ENCODE results near the gene TAF12. TPM values are rescaled to one million over a fixed set of nuclear protein-coding genes. Genes with fewer than 3 reads are reported as not detected.

Gene TAF12
- total and polyA plus RNA-seq, 3 experiments from 2014 or later = 37.8 to 50.4 (median 39.0) TPM

GRCh38 chr1:28644494-28644893 lies 1.6 kb upstream of the TAF12 start:
- POLR2A ChIA-PET = interaction anchor here (0.6 to 3.2 kb wide), 7 partner anchors 24 to 394 kb away, joined by 3 to 66 read pairs (median 6); partner anchors contain the start of genes GMEB1, TRNAU1AP and YTHDF2
- peak overlapping the region; percentile 94 to 99 (median 98) for H3K4me3 Mint-ChIP-seq
- peaks cover 0 to 10% of the 10 kb centered on the region in 2 donors for H3K27me3 Mint-ChIP-seq
- H3K36me3 Mint-ChIP-seq = peaks cover 0 to 15% (median 0%) of the 10 kb centered on the region in 3 donors
- H3K9me3 ChIP-seq (ENCODE audit: low read length) = no peaks in the 10 kb centered on the region
- peak overlapping the region; percentile 98 for H3K4me3 ChIP-seq (ENCODE audit: low read length)
- CTCF ChIA-PET = interaction anchor here (1.1 to 4.0 kb wide), 5 partner anchors 23 to 232 kb away, joined by 3 to 40 read pairs (median 13); partner anchors contain the start of genes GMEB1 and YTHDF2
- no peaks in the 10 kb centered on the region for H3K9me3 Mint-ChIP-seq
- H3K27ac Mint-ChIP-seq = peak overlapping the region; percentile 91 to 100 (median 98)
- H3K36me3 ChIP-seq (ENCODE audit: insufficient read depth, low read length) = no peaks in the 10 kb centered on the region
- peaks cover 55 to 76% (median 69%) of the 10 kb centered on the region in 3 donors for H3K4me1 Mint-ChIP-seq
- DNase-seq = no peak
- no peaks in the 10 kb centered on the region for H3K27me3 ChIP-seq (ENCODE audit: insufficient read depth, low read length, poor library complexity, severe bottlenecking)
- peak overlapping the region; percentile 91 for H3K27ac ChIP-seq (ENCODE audit: low read depth, low read length)
- H3K4me1 ChIP-seq (ENCODE audit: insufficient read depth, low read length) = peaks cover 49% of the 10 kb centered on the region

GRCh38 chr1:28642056-28642846 lies 616 bp downstream of the TAF12 start:
- peaks cover 32% of the 10 kb centered on the region for H3K4me1 ChIP-seq (ENCODE audit: insufficient read depth, low read length)
- H3K27ac ChIP-seq (ENCODE audit: low read depth, low read length) = peak overlapping the region; percentile 91
- peak overlapping the region; percentile 98 for H3K4me3 ChIP-seq (ENCODE audit: low read length)
- no peaks in the 10 kb centered on the region for H3K9me3 ChIP-seq (ENCODE audit: low read length)
- H3K27me3 Mint-ChIP-seq = peaks cover 0 to 4% of the 10 kb centered on the region in 2 donors
- ChIA-PET POLR2A (interaction anchor here (0.8 to 3.2 kb wide), 12 partner anchors 26 to 539 kb away, joined by 3 to 66 read pairs (median 6); partner anchors contain the start of genes GMEB1, MED18, SRSF4 and TRNAU1AP), CTCF (interaction anchor here (0.9 to 4.0 kb wide), 11 partner anchors 9 to 242 kb away, joined by 3 to 40 read pairs (median 4); partner anchors contain the start of genes GMEB1 and YTHDF2)
- peak overlapping the region; percentile 91 to 100 (median 98) for H3K27ac Mint-ChIP-seq
- peaks cover 0 to 15% (median 0%) of the 10 kb centered on the region in 3 donors for H3K36me3 Mint-ChIP-seq
- peak in 1 of 5 donors; percentile 2 for DNase-seq
- no peaks in the 10 kb centered on the region for H3K36me3 ChIP-seq (ENCODE audit: insufficient read depth, low read length)
- peak overlapping the region; percentile 94 to 99 (median 98) for H3K4me3 Mint-ChIP-seq
- H3K9me3 Mint-ChIP-seq = no peaks in the 10 kb centered on the region
- no peaks in the 10 kb centered on the region for H3K27me3 ChIP-seq (ENCODE audit: insufficient read depth, low read length, poor library complexity, severe bottlenecking)
- H3K4me1 Mint-ChIP-seq = peaks cover 43 to 63% (median 50%) of the 10 kb centered on the region in 3 donors

GRCh38 chr1:28640766-28641165 lies 2.1 kb downstream of the TAF12 start:
- CTCF ChIA-PET = interaction anchor here (0.6 to 1.6 kb wide), 6 partner anchors 14 to 236 kb away, joined by 3 to 9 read pairs (median 4); partner anchors contain the start of gene YTHDF2
- Mint-ChIP-seq H3K27me3 (peaks cover 0 to 4% of the 10 kb centered on the region in 2 donors), H3K27ac (peak overlapping the region in 2 of 8 donors; percentile 47 to 91), H3K9me3 (no peaks in the 10 kb centered on the region), H3K4me3 (peak overlapping the region; percentile 11 to 99 (median 95)), H3K36me3 (peaks cover 0 to 19% (median 0%) of the 10 kb centered on the region in 3 donors), H3K4me1 (peaks cover 46 to 70% (median 58%) of the 10 kb centered on the region in 3 donors)
- POLR2A ChIA-PET = interaction anchor here (0.6 to 1.3 kb wide), 4 partner anchors 27 to 236 kb away, joined by 3 to 7 read pairs (median 6); partner anchors contain the start of genes GMEB1 and YTHDF2
- H3K4me1 ChIP-seq (ENCODE audit: insufficient read depth, low read length) = peaks cover 30% of the 10 kb centered on the region
- DNase-seq = peak in 3 of 5 donors; percentile 6 to 34 (median 9)
- no peaks in the 10 kb centered on the region for H3K9me3 ChIP-seq (ENCODE audit: low read length)
- H3K27me3 ChIP-seq (ENCODE audit: insufficient read depth, low read length, poor library complexity, severe bottlenecking) = no peaks in the 10 kb centered on the region
- no peak overlapping the region for H3K4me3 ChIP-seq (ENCODE audit: low read length)
- H3K36me3 ChIP-seq (ENCODE audit: insufficient read depth, low read length) = no peaks in the 10 kb centered on the region
- H3K27ac ChIP-seq (ENCODE audit: low read depth, low read length) = no peak overlapping the region

- Histone ChIP-seq H3K4me3 (ENCODE audit: low read length) (no peak overlapping the region), H3K27ac (ENCODE audit: low read depth, low read length) (no peak overlapping the region), H3K27me3 (ENCODE audit: insufficient read depth, low read length, poor library complexity, severe bottlenecking) (no peaks in the 10 kb centered on the region), H3K4me1 (ENCODE audit: insufficient read depth, low read length) (no peaks in the 10 kb centered on the region), H3K9me3 (ENCODE audit: low read length) (no peaks in the 10 kb centered on the region), H3K36me3 (ENCODE audit: insufficient read depth, low read length) (no peaks in the 10 kb centered on the region)
- ChIA-PET CTCF (no interaction called here), POLR2A (no interaction called here)
- Mint-ChIP-seq H3K36me3 (peaks cover 0 to 7% (median 0%) of the 10 kb centered on the region in 3 donors), H3K27me3 (no peaks in the 10 kb centered on the region), H3K27ac (peak overlapping the region in 1 of 8 donors; percentile 21), H3K4me1 (peaks cover 11 to 26% (median 16%) of the 10 kb centered on the region in 3 donors), H3K4me3 (no peak overlapping the region), H3K9me3 (no peaks in the 10 kb centered on the region)
- no peak for DNase-seq
Observed at GRCh38 chr1:28632560-28632959, 10.3 kb downstream of the TAF12 start.

GRCh38 chr1:28631713-28632112 lies 11.2 kb downstream of the TAF12 start:
- Histone ChIP-seq H3K27me3 (ENCODE audit: insufficient read depth, low read length, poor library complexity, severe bottlenecking) (no peaks in the 10 kb centered on the region), H3K4me3 (ENCODE audit: low read length) (no peak overlapping the region), H3K9me3 (ENCODE audit: low read length) (no peaks in the 10 kb centered on the region), H3K27ac (ENCODE audit: low read depth, low read length) (no peak overlapping the region), H3K4me1 (ENCODE audit: insufficient read depth, low read length) (no peaks in the 10 kb centered on the region), H3K36me3 (ENCODE audit: insufficient read depth, low read length) (no peaks in the 10 kb centered on the region)
- CTCF ChIA-PET = no interaction called here
- H3K27ac Mint-ChIP-seq = peak overlapping the region in 2 of 8 donors; percentile 21 to 54
- H3K4me1 Mint-ChIP-seq = peaks cover 8 to 20% (median 12%) of the 10 kb centered on the region in 3 donors
- H3K27me3 Mint-ChIP-seq = no peaks in the 10 kb centered on the region
- no peaks in the 10 kb centered on the region for H3K9me3 Mint-ChIP-seq
- no peak for DNase-seq
- POLR2A ChIA-PET = no interaction called here
- H3K4me3 Mint-ChIP-seq = no peak overlapping the region
- peaks cover 0 to 4% (median 0%) of the 10 kb centered on the region in 3 donors for H3K36me3 Mint-ChIP-seq

- Mint-ChIP-seq H3K9me3 (no peaks in the 10 kb centered on the region), H3K27ac (no peak overlapping the region), H3K4me3 (no peak overlapping the region), H3K4me1 (no peaks in the 10 kb centered on the region), H3K36me3 (peaks cover 10 to 62% (median 15%) of the 10 kb centered on the region in 3 donors), H3K27me3 (peaks cover 0 to 3% of the 10 kb centered on the region in 2 donors)
- POLR2A ChIA-PET = no interaction called here
- Histone ChIP-seq H3K9me3 (ENCODE audit: low read length) (no peaks in the 10 kb centered on the region), H3K4me1 (ENCODE audit: insufficient read depth, low read length) (no peaks in the 10 kb centered on the region), H3K36me3 (ENCODE audit: insufficient read depth, low read length) (peaks cover 20% of the 10 kb centered on the region), H3K4me3 (ENCODE audit: low read length) (no peak overlapping the region), H3K27me3 (ENCODE audit: insufficient read depth, low read length, poor library complexity, severe bottlenecking) (no peaks in the 10 kb centered on the region), H3K27ac (ENCODE audit: low read depth, low read length) (no peak overlapping the region)
- CTCF ChIA-PET = no interaction called here
- DNase-seq = no peak
Observed at GRCh38 chr1:28613175-28613574, 29.7 kb downstream of the TAF12 start.

GRCh38 chr1:28606771-28607170 lies 36.1 kb downstream of the TAF12 start:
- Mint-ChIP-seq H3K4me3 (no peak overlapping the region), H3K36me3 (peaks cover 8 to 71% (median 11%) of the 10 kb centered on the region in 3 donors), H3K9me3 (no peaks in the 10 kb centered on the region), H3K27ac (no peak overlapping the region), H3K27me3 (peaks cover 0 to 3% of the 10 kb centered on the region in 2 donors), H3K4me1 (no peaks in the 10 kb centered on the region)
- Histone ChIP-seq H3K4me3 (ENCODE audit: low read length) (no peak overlapping the region), H3K4me1 (ENCODE audit: insufficient read depth, low read length) (no peaks in the 10 kb centered on the region), H3K27me3 (ENCODE audit: insufficient read depth, low read length, poor library complexity, severe bottlenecking) (no peaks in the 10 kb centered on the region), H3K27ac (ENCODE audit: low read depth, low read length) (no peak overlapping the region), H3K36me3 (ENCODE audit: insufficient read depth, low read length) (peaks cover 30% of the 10 kb centered on the region), H3K9me3 (ENCODE audit: low read length) (no peaks in the 10 kb centered on the region)
- POLR2A ChIA-PET = no interaction called here
- no peak for DNase-seq
- CTCF ChIA-PET = interaction anchor here (1.4 to 1.9 kb wide), 3 partner anchors 8 to 270 kb away, joined by 3 to 5 read pairs (median 3); no protein-coding TSS in a partner anchor
